NCI-H748 (cell line): ENCODE measurements around the gene PNPLA1.

Experiments
- DNase-seq: peaks from one replicate; lab custom pipeline; 2025; ENCODE audit not compliant: unreplicated experiment; lab: John Stamatoyannopoulos, UW

The PNPLA1 gene

DNA sequence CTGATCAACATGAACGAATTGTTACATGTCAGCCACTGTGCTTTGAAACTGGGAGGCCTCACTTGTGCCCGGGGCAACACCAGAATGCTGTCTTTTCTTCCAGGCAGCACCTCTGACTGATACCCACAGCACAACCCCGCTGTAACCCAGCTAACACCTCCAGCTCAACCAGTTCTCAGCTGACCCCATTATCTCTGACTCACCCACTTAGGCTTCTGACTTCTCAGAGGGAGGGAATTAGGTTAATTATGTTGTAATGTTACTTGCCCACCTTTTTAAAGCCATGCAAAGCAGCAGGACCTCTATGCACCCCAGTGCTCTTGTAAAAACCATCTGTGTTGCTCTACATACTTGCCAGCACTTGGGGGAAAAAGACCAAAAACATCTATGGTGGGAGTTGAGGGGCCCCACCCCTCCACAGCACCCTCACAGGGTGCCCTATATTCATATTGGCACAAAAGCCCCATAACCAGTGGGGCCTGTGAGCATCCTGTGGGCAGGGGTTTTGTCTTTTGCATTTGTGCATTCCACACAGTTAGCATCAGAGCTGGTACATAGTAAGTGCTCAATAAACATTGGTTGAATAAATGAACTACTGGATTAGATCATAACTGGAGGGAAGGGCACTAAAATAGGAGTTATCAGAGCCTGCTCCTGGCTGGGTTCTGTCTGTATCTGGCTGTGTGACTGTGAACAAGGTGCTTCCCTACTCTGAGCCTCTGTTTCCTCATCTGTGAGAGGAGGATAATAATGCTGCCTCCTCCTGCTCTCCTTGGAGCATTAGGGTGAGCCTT is 44.6 kb downstream of the PNPLA1 start:
- DNase-seq = peak; percentile 31

DNA sequence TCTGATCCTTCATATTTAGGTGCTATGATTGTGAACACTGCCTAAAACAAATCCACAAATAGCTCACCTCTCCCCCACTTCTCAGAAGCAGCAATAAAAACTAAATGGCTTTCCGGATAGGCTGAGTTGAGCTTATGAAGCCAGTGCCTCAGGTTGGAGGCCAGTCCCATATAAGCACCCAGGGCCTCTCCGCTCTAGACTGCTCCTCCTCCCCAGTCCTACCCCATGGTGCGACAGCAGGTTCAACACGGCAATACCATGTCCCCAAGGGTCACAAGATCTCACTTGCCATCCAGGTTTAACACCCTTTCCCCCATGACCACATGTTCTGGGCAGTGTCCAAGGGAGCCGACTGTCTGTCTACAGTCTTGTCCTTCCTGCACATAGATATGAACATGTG is 46.1 kb downstream of the PNPLA1 start:
- DNase-seq = no peak

DNA sequence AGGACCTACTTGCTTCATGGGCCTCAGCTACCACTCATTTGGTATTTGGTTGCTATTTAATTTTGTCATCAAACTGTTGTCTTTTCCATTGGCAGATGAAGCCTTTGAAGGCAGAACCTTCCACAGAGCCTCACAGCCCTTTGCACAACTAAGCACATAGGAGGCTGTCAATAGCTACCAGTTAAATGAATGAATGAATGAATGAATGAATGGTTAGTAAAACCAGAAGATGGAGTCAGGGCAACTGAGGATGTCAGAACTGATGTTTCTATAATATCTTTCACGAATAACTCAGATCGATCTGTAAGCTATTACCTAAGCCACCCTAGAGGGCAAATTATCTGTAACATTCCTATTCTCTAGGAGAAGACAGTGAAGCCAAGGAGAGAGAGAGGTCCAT is 47.8 kb downstream of the PNPLA1 start:
- no peak for DNase-seq

DNA sequence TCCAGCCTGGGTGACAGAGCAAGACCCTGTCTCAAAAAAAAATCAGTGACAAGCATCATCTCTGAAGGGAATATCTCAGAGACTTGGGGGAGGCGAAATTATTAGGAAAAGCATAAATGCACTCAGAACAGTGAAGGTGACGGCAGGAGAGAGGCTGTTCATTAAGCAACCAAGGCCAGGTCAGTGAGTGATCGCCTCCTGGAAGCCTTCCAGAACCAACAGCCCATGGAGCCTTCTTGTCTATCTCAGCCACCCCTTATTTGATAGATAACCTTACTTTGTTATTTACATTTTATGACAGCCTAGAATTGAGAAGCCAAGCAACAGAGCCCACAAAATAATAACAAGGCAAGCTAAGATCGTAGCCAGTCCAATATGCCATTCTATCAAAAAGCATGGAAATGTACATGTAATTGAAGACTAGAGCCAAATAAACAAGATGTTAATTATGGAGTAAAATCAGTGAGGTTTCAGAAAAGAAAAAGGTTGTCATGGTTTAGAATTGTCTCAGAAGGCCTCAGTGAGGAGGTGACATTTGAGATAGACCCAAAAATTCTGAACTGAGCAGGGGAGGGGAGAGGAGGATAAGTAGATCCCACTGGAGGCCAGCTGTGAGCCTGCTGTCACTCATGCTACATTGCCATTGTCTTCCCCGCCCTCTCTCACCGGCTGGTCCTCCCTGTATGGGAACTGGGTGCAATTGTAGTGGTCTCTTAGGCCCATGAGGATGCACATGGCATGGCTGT is 49.0 kb downstream of the PNPLA1 start:
- peak; percentile 33 for DNase-seq

DNA sequence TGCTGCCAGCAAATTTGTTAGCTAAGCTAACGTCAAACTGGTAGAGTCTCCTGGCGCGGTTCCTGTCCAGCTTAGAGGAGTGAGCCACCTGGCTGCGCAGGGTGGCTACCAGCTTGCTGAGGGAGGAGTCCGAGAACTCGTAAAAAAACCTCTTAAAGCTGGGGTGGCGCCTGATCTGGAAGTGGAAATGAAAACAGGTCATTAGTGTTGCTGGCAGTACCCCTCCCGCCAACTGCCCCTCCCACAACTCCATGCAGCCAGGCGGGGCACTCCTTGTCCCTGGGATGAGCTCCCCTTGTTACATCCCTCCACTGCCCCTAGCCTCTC is 49.5 kb downstream of the PNPLA1 start:
- peak; percentile 99 for DNase-seq

DNA sequence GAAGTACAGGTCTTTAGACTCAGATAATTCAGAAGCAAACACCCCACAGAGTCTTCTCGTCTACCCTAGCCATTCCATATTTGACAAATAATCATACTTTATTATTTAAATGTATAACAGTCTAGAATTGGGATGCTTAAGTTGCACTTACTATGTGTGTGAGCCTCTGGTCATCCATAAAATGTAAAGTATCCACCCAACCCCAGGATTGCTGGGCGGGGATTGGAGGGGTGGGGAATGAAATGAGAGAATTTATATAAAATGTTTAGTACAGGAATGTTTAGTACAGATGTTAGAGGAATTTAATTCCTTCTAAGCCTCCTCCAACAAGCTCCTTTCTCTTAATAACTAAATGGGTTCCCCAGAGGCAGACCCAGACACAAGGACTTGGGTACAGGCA is 50.0 kb downstream of the PNPLA1 start:
- DNase-seq = no peak

DNA sequence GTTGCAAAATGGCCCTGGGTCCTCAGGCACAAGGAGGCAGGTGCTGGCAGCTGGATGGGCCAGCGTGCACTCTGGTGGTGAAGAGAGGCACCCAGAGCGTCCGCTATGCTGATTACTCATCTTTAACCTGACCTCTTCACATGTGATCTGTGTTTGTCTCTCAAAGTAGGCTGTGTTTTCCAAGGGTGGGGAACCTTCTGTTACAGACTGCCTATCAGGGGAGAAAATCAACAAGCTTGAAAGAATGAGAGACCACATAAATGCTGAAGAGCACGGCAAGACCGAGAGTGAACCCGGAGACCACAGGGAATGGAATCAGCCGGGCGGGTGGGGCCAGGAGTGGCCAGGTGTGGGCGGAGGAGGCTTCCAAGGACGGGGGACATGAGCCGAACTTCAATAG is 50.6 kb downstream of the PNPLA1 start:
- peak; percentile 94 for DNase-seq

DNA sequence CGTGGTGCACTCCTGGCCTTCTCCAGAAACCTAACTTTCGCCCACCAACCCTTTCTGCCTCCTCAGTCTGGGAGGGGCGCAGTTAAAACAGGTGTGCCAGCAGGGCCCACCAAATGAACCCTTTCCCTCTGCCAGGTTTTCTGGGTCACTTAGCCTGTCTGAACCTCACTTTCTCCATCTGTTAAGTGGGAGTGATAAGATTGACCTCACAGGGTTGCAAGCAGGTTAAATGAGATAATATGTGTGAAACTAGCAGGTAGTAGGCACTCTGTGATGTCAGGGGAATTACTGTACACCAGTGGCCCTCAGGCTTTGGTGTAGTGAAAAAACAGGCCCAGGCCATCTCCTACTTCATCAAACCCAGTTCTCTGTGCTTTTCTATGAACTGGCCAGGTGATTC is 52.7 kb downstream of the PNPLA1 start:
- no peak for DNase-seq

DNA sequence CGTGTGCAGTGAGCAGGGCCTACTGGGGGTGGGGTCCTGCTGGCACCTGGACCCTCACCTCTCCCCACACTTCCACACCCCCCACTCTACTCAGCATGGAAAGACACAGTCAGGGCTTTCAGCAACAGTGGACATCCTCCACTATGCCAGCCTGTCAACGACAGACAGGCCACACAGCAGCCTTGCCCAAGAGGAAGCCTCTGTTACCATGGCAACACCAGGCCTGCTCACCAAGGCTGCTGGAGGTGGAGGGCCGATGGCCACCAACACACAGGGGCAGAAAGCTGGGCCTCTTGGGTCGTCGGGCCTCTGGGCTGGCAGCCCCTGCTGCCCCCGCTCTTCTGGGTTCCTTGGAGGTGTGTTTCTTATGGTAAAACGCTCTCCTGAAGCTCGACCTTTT is 53.2 kb downstream of the PNPLA1 start:
- DNase-seq = peak; percentile 85

DNA sequence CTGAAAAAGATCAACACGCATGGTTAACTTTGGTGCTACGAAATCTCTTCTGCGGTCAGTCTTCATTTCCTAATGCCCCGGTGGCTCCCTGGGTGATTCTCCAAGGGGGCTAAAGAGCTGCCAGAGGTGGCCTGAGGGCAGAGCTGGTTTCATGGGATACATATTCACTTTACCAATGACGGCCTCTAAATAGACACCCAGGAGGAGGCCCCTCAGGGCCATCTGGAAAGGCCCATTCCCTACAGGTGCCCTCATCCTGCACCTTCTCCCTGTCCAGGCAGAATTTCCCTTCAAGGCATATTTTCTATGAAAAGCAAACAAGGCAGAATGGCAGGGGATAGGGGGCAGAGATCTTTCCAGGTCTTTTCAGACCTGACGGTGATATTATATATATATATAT is 54.3 kb downstream of the PNPLA1 start:
- DNase-seq = no peak

DNA sequence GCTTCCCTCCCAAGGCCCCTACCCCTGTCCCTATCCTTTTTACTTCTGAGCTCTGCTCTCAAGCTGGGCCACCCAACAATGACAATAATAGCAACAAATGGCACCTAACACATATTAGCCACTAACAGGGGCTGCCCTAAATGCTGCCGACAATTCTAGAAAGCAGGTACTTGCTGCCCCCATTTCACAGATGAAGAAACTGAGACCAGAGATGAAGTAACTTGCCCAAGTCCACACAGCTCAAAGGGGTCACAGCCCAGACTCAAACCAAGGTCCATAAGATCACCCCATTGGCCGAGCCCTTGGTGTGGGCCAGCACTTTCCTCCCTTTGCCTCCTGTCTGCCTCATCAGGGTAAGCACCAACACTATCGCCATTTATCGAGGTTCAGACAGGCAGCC is 54.9 kb downstream of the PNPLA1 start:
- DNase-seq = no peak

DNA sequence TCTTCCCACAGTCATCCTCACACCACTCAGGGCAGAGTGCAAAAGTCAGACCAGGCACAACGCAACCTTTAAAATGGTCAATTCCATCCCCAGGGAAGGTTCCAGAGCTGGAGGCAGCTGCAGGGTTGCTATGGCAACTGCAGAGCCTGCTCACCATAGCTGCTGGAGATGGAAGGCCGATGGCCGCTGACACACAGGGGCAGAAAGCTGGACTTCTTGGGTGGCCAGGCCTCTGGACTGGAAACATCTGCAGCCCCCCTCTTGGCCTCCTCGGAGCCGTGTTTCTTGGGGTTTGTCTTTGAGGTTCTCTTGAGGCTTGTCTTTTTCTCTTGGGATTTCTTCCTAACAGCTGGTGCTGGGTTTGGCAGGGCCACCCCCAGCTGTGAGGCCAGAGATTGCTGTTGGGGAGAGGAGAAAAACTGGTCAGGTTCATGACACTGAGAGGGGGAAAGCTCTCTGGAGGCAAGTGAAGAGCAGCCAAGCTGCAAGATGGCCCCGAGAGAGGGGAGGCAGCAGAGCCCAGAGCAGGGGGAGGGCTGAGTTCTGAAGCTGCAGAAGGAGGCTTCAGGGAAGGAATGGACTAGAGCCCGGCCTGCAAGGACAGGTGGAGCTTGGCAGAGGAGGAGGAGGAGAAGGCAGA is 56.6 kb downstream of the PNPLA1 start:
- peak; percentile 61 for DNase-seq

DNA sequence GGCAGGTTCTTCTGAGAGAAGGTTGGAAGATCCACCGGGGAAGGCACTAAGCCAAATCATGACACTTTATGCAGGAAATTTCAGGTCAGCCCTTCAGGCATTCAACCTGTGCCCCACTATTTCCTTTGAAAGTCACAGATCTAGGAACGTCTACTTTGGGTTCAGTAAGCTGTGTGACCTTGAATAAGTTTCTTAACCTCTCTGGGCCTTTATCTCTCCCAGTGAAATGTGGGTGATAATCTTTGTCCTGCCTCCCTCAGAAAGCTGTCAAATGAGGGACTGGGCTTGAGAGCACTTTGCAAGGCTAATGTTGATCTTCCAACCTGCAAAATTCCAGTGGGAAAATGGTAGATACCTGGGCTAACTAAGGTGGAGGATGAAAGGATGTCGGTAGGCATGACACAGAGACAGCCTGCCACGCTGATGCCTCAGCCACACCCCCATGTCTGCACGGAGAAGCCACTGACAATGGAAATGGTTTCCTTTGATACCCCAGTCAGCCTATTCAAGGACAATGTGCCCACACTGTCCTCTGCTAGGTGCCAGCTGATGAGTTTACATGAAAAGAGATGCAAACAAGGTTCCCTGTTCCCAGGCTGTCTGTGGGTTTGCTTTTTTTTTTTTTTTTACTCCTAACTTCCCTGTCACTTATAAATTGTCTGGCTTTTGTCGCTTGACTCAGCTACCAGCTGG is 57.5 kb downstream of the PNPLA1 start:
- DNase-seq = peak; percentile 31

DNA sequence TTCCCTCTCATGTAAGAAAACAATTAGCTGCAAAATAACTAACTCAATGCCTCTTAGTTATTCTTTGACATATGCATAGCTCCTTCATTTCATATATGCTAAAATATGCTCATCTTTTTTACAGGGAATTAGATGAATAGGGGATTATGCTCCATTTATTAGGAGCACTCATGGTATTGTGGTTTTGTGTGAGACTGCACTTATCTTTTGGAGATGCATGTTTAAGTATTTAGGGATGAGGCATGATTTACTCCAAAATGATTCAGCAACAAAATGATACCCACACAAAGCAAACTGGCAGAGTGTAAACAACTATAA is 58.0 kb downstream of the PNPLA1 start:
- DNase-seq = no peak

DNA sequence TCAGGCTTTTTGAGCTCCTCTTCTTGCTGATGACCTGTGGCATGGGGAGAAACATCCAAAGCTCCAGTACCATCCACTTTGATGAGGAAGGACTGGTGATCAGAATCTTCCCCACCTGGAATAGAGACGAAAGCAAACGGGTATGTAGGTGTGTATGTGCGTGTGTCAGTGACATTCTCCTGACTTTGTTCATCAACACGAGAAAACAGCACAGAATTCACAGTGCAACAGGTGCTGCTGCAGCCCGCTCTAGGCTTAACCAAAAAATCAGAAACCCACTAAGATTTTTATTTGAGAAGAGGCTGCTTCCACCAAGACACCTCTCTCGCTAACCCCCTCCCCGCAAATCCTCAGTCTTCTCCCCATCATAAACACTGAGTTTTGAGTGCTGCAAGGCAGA is 58.7 kb downstream of the PNPLA1 start:
- no peak for DNase-seq

DNA sequence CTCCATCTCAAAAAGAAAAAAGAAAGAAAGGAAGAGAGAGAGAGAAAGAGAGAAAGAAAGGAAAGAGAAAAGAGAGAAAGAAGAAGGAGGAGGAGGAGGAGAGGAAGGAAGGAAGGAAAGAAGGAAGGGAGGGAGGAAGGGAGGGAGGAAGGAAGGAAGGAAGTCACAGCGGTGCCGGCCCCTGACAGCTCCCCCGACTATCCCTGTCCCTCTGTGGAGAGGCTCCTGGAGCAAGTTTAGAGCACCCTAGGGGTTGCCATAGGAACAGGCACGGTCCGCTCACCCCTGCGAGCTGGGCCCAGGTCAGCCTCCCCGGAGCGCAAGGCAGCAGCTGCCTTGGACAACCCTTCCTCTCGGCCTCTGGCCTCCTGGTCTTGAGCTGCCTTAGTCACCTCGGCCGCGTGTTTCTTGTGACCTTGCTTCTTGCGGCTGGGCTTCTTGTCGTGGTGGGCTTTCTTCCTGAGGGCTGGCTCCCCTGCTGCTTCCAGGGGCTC is 60.0 kb downstream of the PNPLA1 start:
- peak; percentile 28 for DNase-seq

DNA sequence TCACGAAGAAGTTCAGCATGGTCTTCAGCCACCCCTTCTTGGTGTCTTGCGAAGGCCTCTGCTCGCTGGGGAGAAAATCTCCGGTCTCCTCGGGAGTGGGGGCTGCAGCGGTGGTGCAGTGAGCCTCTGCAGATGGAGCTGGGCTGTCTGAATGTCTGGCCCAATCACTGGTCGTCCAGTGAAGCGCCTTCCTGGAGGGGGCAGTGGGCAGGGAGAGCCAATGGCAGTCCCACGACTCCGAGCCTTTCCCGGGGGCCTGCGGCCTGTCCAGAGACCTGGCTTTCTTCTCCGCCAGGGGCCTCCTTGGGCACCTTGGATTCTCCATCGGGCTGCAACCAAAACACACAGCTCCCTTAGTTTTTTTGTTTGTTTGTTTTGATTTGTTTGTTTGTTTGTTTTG is 60.5 kb downstream of the PNPLA1 start:
- DNase-seq = no peak

DNA sequence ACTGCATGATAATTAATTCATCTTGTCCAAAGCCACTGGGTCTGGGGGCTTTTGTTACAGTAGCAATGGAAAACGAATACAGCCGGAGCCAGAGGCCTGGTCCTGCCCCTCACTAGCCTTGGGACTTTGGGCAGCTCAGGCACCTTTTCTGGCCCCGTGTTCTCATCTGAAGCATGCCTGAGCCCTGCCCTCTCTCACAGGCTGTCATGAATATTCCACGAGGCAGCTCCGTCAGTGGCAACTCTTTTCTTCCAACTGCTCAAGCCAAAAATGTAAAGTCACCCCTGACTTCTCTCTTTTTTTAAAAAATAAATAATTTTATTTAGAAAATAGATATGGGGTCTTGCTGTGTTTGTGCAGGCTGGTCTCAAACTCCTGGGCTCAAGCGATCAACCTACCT is 61.5 kb downstream of the PNPLA1 start:
- no peak for DNase-seq

DNA sequence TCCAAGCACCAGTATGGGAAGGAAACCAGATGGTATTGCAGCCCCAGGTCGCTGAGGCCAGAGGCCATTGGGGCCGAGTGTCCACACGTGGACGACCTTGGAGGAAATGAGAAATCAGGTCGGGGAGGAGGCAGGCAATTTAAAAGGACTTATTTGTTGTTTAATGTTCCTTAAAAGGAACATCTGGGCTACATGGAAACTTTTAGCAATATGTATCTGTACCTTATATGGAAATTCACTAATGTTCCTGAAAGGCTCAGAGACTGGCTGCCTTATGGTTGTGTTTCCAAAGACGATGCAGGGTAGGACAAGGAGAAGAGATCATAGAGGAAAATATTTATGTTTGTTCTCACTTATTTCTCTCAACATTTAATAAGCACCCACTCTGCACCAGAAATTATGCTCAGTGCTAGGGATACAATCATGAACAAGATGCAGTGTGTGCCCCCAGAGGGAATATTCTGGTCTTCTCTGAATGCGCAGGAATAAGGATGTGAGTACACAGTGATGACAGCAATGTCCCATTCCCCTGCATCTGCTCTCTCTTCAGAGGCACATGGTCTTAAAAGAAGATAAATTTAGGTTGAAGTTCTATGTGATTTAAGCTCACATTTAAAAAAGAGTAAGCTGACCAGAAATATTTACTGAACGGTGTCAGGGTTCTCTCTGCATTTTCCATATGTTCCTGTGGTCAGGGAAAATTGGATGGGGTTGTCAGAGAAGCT is 63.5 kb downstream of the PNPLA1 start:
- DNase-seq = no peak

DNA sequence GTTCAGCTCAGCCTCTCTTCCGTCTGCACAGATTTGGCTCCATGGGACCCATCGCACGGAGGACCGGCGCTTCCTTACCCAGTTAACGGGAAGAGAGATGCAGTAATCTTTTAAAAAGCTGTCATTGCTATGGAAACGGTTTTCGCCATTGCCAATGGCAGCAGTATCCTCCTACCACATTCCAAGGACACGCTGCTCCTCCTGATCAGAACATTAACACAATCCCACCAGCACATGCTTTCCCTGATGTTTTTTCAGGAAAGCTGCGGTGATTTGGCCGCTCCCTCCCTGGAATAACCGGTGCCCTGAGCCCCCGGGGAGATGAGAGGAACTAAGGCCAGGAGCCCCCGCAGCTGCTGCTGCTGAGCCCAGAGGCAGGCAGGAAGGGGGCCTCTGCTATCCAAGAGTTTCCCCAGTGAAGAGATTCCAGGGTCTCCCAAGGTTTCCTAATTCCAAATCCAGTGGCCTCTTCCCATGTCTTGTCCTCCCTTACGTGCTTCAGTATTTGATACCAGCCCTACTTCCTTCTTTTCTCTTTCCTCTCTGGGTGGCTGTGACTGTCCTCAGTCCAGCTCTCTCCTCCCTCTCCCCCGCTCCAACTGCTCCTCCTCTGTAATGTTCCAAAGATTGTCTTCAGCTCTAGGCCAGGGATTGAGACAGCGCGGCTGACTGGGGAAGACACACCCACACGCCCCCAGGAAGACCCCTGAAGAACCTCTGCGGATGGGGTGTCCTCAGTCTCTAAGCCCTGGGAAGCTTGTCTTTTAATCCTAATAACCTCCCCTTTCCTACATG is 64.3 kb downstream of the PNPLA1 start:
- DNase-seq = no peak
